GDM1 (cell line): ENCODE data around the gene LANCL2.

Source experiments
- DNase-seq: peaks from one replicate; lab custom pipeline; 2025; lab: John Stamatoyannopoulos, UW

LANCL2 gene

GRCh38 chr7:55438085-55438756 lies 73.1 kb downstream of the LANCL2 start:
- DNase-seq: no peak

GRCh38 chr7:55438757-55439525 lies 73.8 kb downstream of the LANCL2 start:
- DNase-seq: no peak

GRCh38 chr7:55439627-55440026 lies 74.5 kb downstream of the LANCL2 start:
- no peak for DNase-seq

GRCh38 chr7:55440040-55440690 lies 75.0 kb downstream of the LANCL2 start:
- no peak for DNase-seq

GRCh38 chr7:55441002-55441401 lies 75.9 kb downstream of the LANCL2 start:
- DNase-seq: no peak

- no peak for DNase-seq
Measured at GRCh38 chr7:55441774-55442522, 76.8 kb downstream of the LANCL2 start.

- DNase-seq: no peak
Measured at GRCh38 chr7:55444786-55445185, 79.6 kb downstream of the LANCL2 start.

GRCh38 chr7:55448526-55448925 lies 83.4 kb downstream of the LANCL2 start:
- no peak for DNase-seq

- no peak for DNase-seq
Measured at GRCh38 chr7:55449205-55449991, 84.3 kb downstream of the LANCL2 start.

GRCh38 chr7:55449992-55450535 lies 84.9 kb downstream of the LANCL2 start:
- no peak for DNase-seq

GRCh38 chr7:55452971-55453370 lies 87.8 kb downstream of the LANCL2 start:
- DNase-seq: no peak

- DNase-seq: no peak
Measured at GRCh38 chr7:55457801-55458200, 92.7 kb downstream of the LANCL2 start.

GRCh38 chr7:55458351-55458750 lies 93.2 kb downstream of the LANCL2 start:
- no peak for DNase-seq

- DNase-seq: no peak
Measured at GRCh38 chr7:55463686-55464262, 98.6 kb downstream of the LANCL2 start.

- DNase-seq: no peak
Measured at GRCh38 chr7:55464422-55464821, 99.3 kb downstream of the LANCL2 start.

- DNase-seq: no peak
Measured at GRCh38 chr7:55465691-55466090, 100.6 kb downstream of the LANCL2 start.

GRCh38 chr7:55467047-55467593 lies 102.0 kb downstream of the LANCL2 start:
- no peak for DNase-seq

- DNase-seq: no peak
Measured at GRCh38 chr7:55468495-55468894, 103.4 kb downstream of the LANCL2 start.

- no peak for DNase-seq
Measured at GRCh38 chr7:55469271-55469681, 104.1 kb downstream of the LANCL2 start.

- DNase-seq: no peak
Measured at GRCh38 chr7:55469721-55470120, 104.6 kb downstream of the LANCL2 start.

- DNase-seq: no peak
Measured at GRCh38 chr7:55470261-55470660, 105.1 kb downstream of the LANCL2 start.
